T47D (cell line): ENCODE data around the gene STK16.

Source experiments
- DNase-seq, 2 experiments: peaks; one replicate each; pipeline versions ENCODE4 v3.0.0 to v3.0.0-alpha.2; 2011 to 2012; ENCODE audit warnings: low read depth in 1 of 2, low spot score in 1 of 2
- JUND ChIP-seq: IDR thresholded peaks from 2 replicates; pipeline ENCODE4 v1.6.1; 2012; ENCODE audit warnings: low read depth
- in situ Hi-C: cut with HindIII; loops from 2 replicates; pipeline ENCODE4 v1.10.0; 2016; ENCODE audit warnings: low sequenced_read_pairs, low pct_unique_long_range_greater_than_20kb

STK16 gene

GRCh38 chr2:219272356-219272755, 27.1 kb downstream of the STK16 start:
- TF ChIP-seq JUND = no peak
- in situ Hi-C loops = no loop called here
- no peak for DNase-seq

- in situ Hi-C loops = no loop called here
- no peak for TF ChIP-seq JUND
- DNase-seq = no peak
These were observed 27.7 kb downstream of the STK16 start for GRCh38 chr2:219272995-219273394.

- peak in 1 of 2 experiments; percentile 56 for DNase-seq
- in situ Hi-C loops = no loop called here
- TF ChIP-seq JUND = no peak
These were observed 28.7 kb downstream of the STK16 start for GRCh38 chr2:219273937-219274336.

GRCh38 chr2:219274361-219274921, 29.2 kb downstream of the STK16 start:
- in situ Hi-C loops = no loop called here
- peak; percentile 51 to 79 for DNase-seq
- TF ChIP-seq JUND = peak; percentile 54

- in situ Hi-C loops = no loop called here
- peak; percentile 50 to 82 for DNase-seq
- no peak for TF ChIP-seq JUND
These were observed 32.7 kb downstream of the STK16 start for GRCh38 chr2:219277703-219278654.

GRCh38 chr2:219278655-219279150, 33.4 kb downstream of the STK16 start:
- in situ Hi-C loops = no loop called here
- no peak for TF ChIP-seq JUND
- DNase-seq = no peak

GRCh38 chr2:219279151-219279915, 34.1 kb downstream of the STK16 start, which contains the start of gene DNAJB2:
TSS of gene DNAJB2 (plus strand) at chr2:219279366. CDS start at chr2:219279834, 468 bp downstream.
- peak; percentile 92 to 96 for DNase-seq
- in situ Hi-C loops = no loop called here
- TF ChIP-seq JUND = no peak

GRCh38 chr2:219279916-219280516, 34.7 kb downstream of the STK16 start:
- TF ChIP-seq JUND = no peak
- in situ Hi-C loops = no loop called here
- no peak for DNase-seq

- no peak for TF ChIP-seq JUND
- in situ Hi-C loops = no loop called here
- no peak for DNase-seq
These were observed 35.4 kb downstream of the STK16 start for GRCh38 chr2:219280651-219281050.

GRCh38 chr2:219281588-219281987, 36.3 kb downstream of the STK16 start:
- TF ChIP-seq JUND = no peak
- in situ Hi-C loops = no loop called here
- DNase-seq = no peak

- no peak for TF ChIP-seq JUND
- in situ Hi-C loops = no loop called here
- no peak for DNase-seq
These were observed 37.1 kb downstream of the STK16 start for GRCh38 chr2:219282375-219282774.

- in situ Hi-C loops = no loop called here
- no peak for DNase-seq
- TF ChIP-seq JUND = no peak
These were observed 37.8 kb downstream of the STK16 start for GRCh38 chr2:219282943-219283581.
